ENCODE results near the gene HJV.
"Not testable (repeated sequence)": the region's sequence is repeated elsewhere in the genome, so short reads cannot be mapped to it uniquely, and the experiment has no call there.

HJV gene, protein sequence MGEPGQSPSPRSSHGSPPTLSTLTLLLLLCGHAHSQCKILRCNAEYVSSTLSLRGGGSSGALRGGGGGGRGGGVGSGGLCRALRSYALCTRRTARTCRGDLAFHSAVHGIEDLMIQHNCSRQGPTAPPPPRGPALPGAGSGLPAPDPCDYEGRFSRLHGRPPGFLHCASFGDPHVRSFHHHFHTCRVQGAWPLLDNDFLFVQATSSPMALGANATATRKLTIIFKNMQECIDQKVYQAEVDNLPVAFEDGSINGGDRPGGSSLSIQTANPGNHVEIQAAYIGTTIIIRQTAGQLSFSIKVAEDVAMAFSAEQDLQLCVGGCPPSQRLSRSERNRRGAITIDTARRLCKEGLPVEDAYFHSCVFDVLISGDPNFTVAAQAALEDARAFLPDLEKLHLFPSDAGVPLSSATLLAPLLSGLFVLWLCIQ

GRCh38 chr1:146021622-146022402 is at the start of gene HJV:
HJV (minus strand) TSS chr1:146021735; CDS start chr1:146020231, 1,504 bp downstream.
- no peak for DNase-seq

- DNase-seq, result not testable (repeated sequence)
These were observed 37.6 kb upstream of the HJV start for GRCh38 chr1:146059148-146059547.

- DNase-seq, result peak; percentile 90
These were observed 30.5 kb upstream of the HJV start for GRCh38 chr1:146051852-146052676.

DNA sequence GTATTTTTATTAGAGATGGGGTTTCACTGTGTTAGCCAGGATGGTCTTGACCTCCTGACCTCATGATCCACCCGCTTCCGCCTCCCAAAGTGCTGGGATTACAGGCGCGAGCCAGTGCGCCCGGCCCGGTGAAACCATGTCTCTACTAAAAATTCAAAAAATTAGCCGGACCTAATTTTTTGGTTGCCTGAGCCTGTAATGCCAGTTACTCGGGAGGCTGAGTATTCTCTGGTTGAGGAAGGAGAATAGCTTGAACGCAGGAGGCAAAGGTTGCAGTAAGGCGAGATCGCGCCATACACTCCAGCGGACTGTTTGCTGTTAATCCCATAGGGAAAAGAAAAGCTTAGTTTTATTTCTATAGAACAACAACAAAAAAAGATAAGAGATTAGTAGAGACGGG is 29.9 kb upstream of the HJV start:
- no peak for DNase-seq

DNA sequence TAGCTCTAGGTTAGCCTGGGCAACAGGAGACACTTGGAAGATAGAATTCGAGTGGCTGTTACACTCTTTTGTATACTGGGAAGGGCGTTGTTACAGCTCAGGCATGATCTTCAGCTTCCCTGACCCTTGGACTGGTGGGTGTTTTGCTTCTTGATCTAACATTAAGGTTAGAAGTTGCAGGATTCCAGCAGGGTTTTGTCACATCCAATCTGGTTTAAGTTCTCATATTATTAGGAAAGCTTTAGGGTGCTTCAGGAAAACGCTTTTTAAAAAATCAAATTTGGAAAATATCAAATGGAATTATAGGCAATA is 29.1 kb upstream of the HJV start:
- not testable (repeated sequence) for DNase-seq

GRCh38 chr1:146049866-146050651 is 28.5 kb upstream of the HJV start:
- not testable (repeated sequence) for DNase-seq

- DNase-seq, result no peak
These were observed 27.9 kb upstream of the HJV start for GRCh38 chr1:146049436-146049835.

DNA sequence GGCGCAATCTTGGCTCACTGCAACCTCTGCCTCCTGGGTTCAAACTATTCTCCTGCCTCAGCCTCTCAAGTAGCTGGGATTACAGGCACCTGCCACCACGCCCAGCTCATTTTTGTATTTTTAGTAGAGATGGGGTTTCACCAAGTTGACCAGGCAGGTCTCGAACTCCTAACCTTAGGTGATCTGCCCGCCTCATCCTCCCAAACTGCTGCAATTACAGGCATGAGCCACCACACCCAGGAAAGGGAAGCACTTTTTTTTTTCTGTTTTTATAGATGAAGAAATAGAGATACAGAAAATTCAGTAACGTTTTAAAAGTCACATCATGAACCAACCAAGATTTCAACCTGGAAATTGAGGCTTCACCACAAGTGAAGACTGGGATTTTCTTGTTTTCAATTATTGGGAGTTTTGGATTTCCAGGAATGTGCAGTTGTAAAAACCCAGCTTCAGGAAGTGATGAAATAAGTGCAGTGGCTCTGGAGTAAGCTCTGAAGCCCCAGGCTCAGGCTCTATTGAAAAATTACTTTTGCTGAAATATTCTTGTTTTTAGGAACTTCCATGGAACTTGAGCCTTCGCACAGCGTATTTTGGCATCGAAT is 27.1 kb upstream of the HJV start:
- not testable (repeated sequence) for DNase-seq

- no peak for DNase-seq
These were observed 25.1 kb upstream of the HJV start for GRCh38 chr1:146046664-146047063.

- DNase-seq, result no peak
These were observed 18.3 kb upstream of the HJV start for GRCh38 chr1:146039844-146040194.

- DNase-seq, result peak; percentile 85
These were observed 15.6 kb upstream of the HJV start for GRCh38 chr1:146036965-146037646.

- no peak for DNase-seq
These were observed 14.9 kb upstream of the HJV start for GRCh38 chr1:146036241-146036964.

DNA sequence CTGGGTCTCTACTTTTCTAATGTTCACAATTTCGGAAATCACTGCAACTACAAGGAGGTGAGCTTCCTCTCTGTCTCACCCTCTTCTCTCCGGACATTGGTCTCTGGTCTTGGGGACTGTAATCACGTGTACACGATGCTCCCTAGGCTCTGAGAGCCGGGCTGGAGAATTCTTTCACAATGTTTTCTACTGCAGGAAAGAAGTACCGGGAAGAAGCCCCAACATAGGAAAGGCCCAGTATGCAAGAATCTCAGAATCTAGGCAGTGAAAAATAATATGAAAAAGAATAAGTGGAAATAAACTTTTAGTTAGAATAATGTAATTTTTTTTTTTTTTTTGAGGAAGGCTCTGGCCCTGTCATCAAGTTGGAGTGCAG is 13.5 kb upstream of the HJV start:
- no peak for DNase-seq

GRCh38 chr1:146032631-146033219 is 11.2 kb upstream of the HJV start:
- DNase-seq, result no peak

- DNase-seq, result no peak
These were observed 9.9 kb upstream of the HJV start for GRCh38 chr1:146031476-146031875.

- no peak for DNase-seq
These were observed 7.6 kb upstream of the HJV start for GRCh38 chr1:146029117-146029516.

DNA sequence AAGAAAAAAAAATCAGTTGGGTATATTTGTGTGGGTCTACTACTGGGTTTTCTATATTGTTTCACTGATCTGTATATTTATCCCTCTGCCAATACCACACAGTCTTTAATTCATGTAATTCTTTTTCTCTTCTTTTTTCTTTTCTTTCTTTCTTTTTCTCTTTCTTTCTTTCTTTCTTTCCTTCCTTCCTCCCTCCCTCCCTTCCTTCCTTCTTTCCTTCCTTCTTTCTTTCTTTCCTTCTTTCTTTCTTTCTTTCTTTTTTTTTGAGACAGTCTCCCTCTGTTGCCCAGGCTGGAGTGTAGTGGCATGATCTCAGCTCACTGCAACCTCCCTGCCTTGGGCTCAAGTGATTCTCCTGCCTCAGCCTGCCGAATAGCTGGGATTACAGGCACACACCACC is 5.1 kb upstream of the HJV start:
- DNase-seq, result not testable (repeated sequence)

DNA sequence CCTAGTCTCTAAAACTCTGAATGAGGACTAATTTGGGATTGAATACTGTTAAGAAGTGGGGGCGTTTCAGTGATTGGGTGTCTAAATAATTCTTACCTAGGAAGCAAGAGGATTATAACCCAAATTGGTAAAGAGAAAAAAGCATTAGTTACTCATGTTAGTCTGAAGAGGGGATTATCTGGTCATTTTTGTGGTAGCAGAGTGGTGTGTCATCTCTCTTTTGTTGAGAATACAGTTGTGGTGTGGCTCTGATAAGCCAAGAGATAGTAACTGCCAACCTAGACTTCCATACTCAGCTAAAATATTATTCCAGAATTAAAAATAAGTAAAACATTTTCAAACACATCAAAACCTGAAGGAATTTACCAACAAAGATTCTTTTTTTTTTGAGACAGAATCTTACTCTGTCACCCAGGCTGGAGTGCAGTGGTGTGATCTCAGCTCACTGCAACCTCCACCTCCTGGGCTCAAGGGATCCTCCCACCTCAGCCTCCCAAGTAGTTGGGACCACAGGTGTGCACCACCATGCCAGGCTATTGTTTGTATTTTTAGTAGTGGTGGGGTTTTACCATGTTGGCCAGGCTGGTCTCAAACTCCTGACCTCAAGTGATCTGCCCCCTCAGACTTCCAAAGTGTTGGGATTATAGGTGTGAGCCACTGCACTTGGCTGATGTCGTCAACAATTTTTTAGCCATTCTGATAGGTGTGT is 4.4 kb upstream of the HJV start:
- not testable (repeated sequence) for DNase-seq

DNA sequence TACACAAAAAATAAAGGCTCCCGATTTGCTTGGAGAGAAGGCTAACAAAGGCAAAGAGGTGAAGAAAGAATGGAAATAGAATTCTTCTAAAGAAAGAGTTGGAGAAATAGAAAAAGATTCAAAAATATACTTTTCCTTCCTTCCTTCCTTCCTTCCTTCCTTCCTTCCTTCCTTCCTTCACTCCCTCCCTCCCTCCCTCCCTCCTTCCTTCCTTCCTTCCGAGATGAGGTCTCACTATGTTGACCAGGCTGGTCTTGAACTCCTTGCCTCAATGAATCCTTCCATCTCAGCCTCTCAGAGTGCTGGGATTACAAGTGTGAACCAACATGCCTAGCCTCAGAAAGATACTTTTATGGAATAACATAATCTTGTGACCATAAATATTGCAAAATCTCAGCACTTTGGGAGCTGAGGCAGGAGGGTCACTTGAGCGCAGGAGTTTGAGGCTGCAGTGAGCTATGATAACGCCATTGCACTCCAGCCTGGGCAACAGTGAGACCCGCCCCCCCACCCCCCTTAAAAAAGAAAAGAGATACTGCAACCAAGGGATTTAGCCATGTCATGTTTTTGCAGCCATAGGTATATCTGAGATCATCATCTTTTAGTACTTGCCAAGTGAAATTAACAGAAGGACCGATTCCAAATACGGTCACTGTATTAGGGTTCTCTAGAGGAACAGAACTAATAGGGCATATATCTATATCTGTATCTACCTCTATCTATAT is 1.0 kb upstream of the HJV start:
- DNase-seq, result no peak

Measured in stimulated activated CD4-positive, alpha-beta T cell treated with anti-CD3 and anti-CD28 coated beads, Interleukin-4, amount 100 ng/mL, for 24 hours (primary cell).